ENCODE data around the gene BRD4. TPM values are rescaled to one million over a fixed set of nuclear protein-coding genes. Genes with fewer than 3 reads are reported as not detected.

BRD4 gene
- total RNA-seq, 1 experiment from 2014 or later = 144 TPM

DNA sequence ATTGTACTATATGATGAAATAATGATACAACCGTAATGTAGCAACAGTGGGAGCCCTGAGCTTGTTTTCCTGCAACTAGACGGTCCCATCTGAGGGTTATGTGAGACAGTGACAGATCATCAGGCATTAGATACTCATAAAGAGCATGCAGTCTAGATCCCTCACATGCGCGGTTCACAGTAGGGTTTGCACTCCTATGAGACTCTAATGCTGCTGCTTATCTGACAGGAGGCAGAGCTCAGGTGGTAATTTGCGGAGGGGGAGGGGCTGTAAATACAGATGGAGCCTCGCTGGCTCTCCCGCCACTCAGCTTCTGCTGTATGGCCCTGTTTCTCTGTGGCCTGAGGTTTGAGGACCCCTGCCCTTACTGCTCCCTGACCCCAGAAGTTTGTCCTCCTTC, 113.8 kb downstream of the BRD4 start:
- no peaks in the 10 kb centered on the region for H3K27me3 ChIP-seq (ENCODE audit: insufficient read depth, low read length)
- H3K23ac ChIP-seq (ENCODE audit: insufficient read length, low read depth, low read length) = no peak overlapping the region
- no peak overlapping the region for H3K4me3 Mint-ChIP-seq
- DNase-seq = no peak
- no peak overlapping the region for H3K9ac ChIP-seq (ENCODE audit: extremely low read depth, insufficient read length, low read length)
- H2AK5ac ChIP-seq (ENCODE audit: insufficient read length, low read length) = no peak overlapping the region
- H3K14ac ChIP-seq (ENCODE audit: insufficient read depth, low read length) = no peak overlapping the region
- H2BK5ac ChIP-seq (ENCODE audit: insufficient read length, low read length) = no peak overlapping the region
- no peaks in the 10 kb centered on the region for H3K79me1 ChIP-seq (ENCODE audit: insufficient read depth, low read depth, low read length, poor library complexity, severe bottlenecking)
- no peaks in the 10 kb centered on the region for H3K4me1 ChIP-seq (ENCODE audit: insufficient read depth, low read length)
- H3K4me2 ChIP-seq (ENCODE audit: insufficient read depth, insufficient read length, low read length) = no peak overlapping the region
- no CpG with 5 or more reads among the region's 7 CpGs for WGBS (ENCODE audit: extremely low coverage, insufficient read length, low lambda C conversion rate)
- H2BK15ac ChIP-seq (ENCODE audit: low read depth, low read length) = no peak overlapping the region
- H2BK120ac ChIP-seq (ENCODE audit: low read depth, low read length, poor library complexity, severe bottlenecking) = no peak overlapping the region
- H3K27ac Mint-ChIP-seq = no peak overlapping the region
- no peaks in the 10 kb centered on the region for H3K36me3 Mint-ChIP-seq (ENCODE audit: insufficient read depth in 1 of 3, low read depth in 3 of 3)
- H4K91ac ChIP-seq (ENCODE audit: insufficient read length, low read depth, low read length) = no peak overlapping the region
- H3K23me2 ChIP-seq (ENCODE audit: insufficient read length, low read depth, low read length, poor library complexity, severe bottlenecking) = peaks cover 8% of the 10 kb centered on the region
- H3K27ac ChIP-seq (ENCODE audit: insufficient read length, low read depth, low read length) = no peak overlapping the region
- H3K18ac ChIP-seq (ENCODE audit: insufficient read length, low read depth, low read length) = no peak overlapping the region
- H3T11ph ChIP-seq (ENCODE audit: low read length) = no peak overlapping the region
- H3K27me3 Mint-ChIP-seq (ENCODE audit: low read depth) = no peaks in the 10 kb centered on the region; the same call in 1 of the 2 replicates
- TF ChIP-seq, protein P1, sequence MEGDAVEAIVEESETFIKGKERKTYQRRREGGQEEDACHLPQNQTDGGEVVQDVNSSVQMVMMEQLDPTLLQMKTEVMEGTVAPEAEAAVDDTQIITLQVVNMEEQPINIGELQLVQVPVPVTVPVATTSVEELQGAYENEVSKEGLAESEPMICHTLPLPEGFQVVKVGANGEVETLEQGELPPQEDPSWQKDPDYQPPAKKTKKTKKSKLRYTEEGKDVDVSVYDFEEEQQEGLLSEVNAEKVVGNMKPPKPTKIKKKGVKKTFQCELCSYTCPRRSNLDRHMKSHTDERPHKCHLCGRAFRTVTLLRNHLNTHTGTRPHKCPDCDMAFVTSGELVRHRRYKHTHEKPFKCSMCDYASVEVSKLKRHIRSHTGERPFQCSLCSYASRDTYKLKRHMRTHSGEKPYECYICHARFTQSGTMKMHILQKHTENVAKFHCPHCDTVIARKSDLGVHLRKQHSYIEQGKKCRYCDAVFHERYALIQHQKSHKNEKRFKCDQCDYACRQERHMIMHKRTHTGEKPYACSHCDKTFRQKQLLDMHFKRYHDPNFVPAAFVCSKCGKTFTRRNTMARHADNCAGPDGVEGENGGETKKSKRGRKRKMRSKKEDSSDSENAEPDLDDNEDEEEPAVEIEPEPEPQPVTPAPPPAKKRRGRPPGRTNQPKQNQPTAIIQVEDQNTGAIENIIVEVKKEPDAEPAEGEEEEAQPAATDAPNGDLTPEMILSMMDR (conservative IDR thresholded peaks at IDR 0.05) = no peak
- no peak overlapping the region for H3K56ac ChIP-seq (ENCODE audit: insufficient read length, low read depth, low read length)
- no peak overlapping the region for H4K8ac ChIP-seq (replicated peaks; ENCODE audit: insufficient read length, low read depth, low read length)
- no peaks in the 10 kb centered on the region for H3K9me3 ChIP-seq (ENCODE audit: control insufficient read depth, low read depth, low read length)
- no peak overlapping the region for H2BK20ac ChIP-seq (ENCODE audit: low read depth, low read length, poor library complexity, severe bottlenecking)
- H2BK12ac ChIP-seq (ENCODE audit: insufficient read length, low read depth, low read length) = no peak overlapping the region
- H3K9me3 Mint-ChIP-seq = no peaks in the 10 kb centered on the region
- H3K79me2 ChIP-seq (ENCODE audit: insufficient read depth, low read length) = no peaks in the 10 kb centered on the region
- no peak overlapping the region for H2AFZ ChIP-seq (ENCODE audit: low read length)
- no peak overlapping the region for H4K5ac ChIP-seq (ENCODE audit: insufficient read length, low read depth, low read length)
- peaks cover 9 to 10% of the 10 kb centered on the region in 2 experiments for H3K4me1 Mint-ChIP-seq
- H3K4ac ChIP-seq (ENCODE audit: low read depth, low read length) = no peak overlapping the region
- no peaks in the 10 kb centered on the region for H4K20me1 ChIP-seq (ENCODE audit: control insufficient read depth, insufficient read depth, insufficient read length)
